GM12892 (cell line): ENCODE data around the gene DEFB124.

Experiments
- POLR2AphosphoS5 ChIP-seq: IDR thresholded peaks from 2 replicates; pipeline ENCODE4 v1.6.1; 2011; ENCODE audit warnings: low read depth, low read length, control low read depth
- TAF1 ChIP-seq: IDR thresholded peaks from 2 replicates; pipeline ENCODE4 v1.6.1; 2011; ENCODE audit warnings: low read depth, mild to moderate bottlenecking, control low read depth, low read length, borderline replicate concordance

GRCh38 chr20:31515775-31516107, 40.8 kb upstream of the DEFB124 start:
- TF ChIP-seq TAF1 (no peak), POLR2AphosphoS5 (no peak)
